HG03432 (cell line): Measurements from ENCODE around the gene SLC47A2.
"Not testable (repeated sequence)": the region's sequence is repeated elsewhere in the genome, so short reads cannot be mapped to it uniquely, and the experiment has no call there.

ENCODE experiments used
- ATAC-seq: cut with Tn5 transposase; IDR thresholded peaks from one replicate; pipeline ENCODE4 v1.9.1; 2021; ENCODE audit warnings: mild to moderate bottlenecking, moderate library complexity; ENCODE audit not compliant: unreplicated experiment

SLC47A2 gene

GRCh38 chr17:19716108-19717030, at the start of gene SLC47A2:
Gene SLC47A2, minus strand, starts transcription at chr17:19716584. Its CDS starts 29 bp downstream, at chr17:19716555.
- ATAC-seq = no peak

GRCh38 chr17:19766016-19766415, 49.6 kb upstream of the SLC47A2 start:
- no peak for ATAC-seq

- not testable (repeated sequence) for ATAC-seq
Measured at GRCh38 chr17:19763991-19764390, 47.6 kb upstream of the SLC47A2 start.

- ATAC-seq = no peak
Measured at GRCh38 chr17:19763416-19763815, 47.0 kb upstream of the SLC47A2 start.

GRCh38 chr17:19762515-19762961, 46.2 kb upstream of the SLC47A2 start:
- ATAC-seq = no peak

GRCh38 chr17:19760746-19761145, 44.4 kb upstream of the SLC47A2 start:
- ATAC-seq = no peak

GRCh38 chr17:19759568-19760549, 43.5 kb upstream of the SLC47A2 start:
- no peak for ATAC-seq

- no peak for ATAC-seq
Measured at GRCh38 chr17:19757536-19758180, 41.3 kb upstream of the SLC47A2 start.

- no peak for ATAC-seq
Measured at GRCh38 chr17:19756546-19756945, 40.2 kb upstream of the SLC47A2 start.

- ATAC-seq = peak; percentile 51
Measured at GRCh38 chr17:19755821-19756510, 39.6 kb upstream of the SLC47A2 start.

GRCh38 chr17:19755392-19755791, 39.0 kb upstream of the SLC47A2 start:
- ATAC-seq = no peak

- no peak for ATAC-seq
Measured at GRCh38 chr17:19753661-19754463, 37.5 kb upstream of the SLC47A2 start.

- no peak for ATAC-seq
Measured at GRCh38 chr17:19753051-19753509, 36.7 kb upstream of the SLC47A2 start.

- no peak for ATAC-seq
Measured at GRCh38 chr17:19752216-19753050, 36.0 kb upstream of the SLC47A2 start.

GRCh38 chr17:19750835-19751234, 34.5 kb upstream of the SLC47A2 start:
- no peak for ATAC-seq

- ATAC-seq = no peak
Measured at GRCh38 chr17:19750020-19750572, 33.7 kb upstream of the SLC47A2 start.

- ATAC-seq = no peak
Measured at GRCh38 chr17:19748807-19749193, 32.4 kb upstream of the SLC47A2 start.
